HG03342 (cell line): Measurements from ENCODE around the gene THBS1.

Experiments
- ATAC-seq: cut with Tn5 transposase; IDR thresholded peaks from one replicate; pipeline ENCODE4 v1.9.1; 2021; ENCODE audit warnings: mild to moderate bottlenecking, moderate library complexity; ENCODE audit not compliant: unreplicated experiment

Gene THBS1

DNA sequence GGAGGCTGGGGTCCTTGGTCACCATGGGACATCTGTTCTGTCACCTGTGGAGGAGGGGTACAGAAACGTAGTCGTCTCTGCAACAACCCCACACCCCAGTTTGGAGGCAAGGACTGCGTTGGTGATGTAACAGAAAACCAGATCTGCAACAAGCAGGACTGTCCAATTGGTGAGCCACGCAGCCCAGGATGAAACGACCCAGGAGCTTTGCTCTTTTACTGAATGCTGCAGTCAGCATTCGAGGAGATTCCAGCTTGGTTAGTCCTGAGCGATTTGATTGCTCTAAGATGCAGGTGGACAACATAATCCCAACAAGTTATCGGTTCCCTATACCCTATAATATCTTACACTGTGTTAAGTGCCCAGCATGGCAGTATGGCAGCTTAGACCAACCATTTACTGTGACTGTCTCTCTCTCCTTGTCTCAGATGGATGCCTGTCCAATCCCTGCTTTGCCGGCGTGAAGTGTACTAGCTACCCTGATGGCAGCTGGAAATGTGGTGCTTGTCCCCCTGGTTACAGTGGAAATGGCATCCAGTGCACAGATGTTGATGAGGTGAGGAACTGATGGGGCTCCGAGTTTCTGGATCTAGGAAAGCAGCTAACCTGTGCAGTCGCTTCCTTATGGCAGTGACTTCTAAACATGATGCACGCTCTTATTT lies 7.8 kb downstream of the THBS1 start:
- ATAC-seq: no peak

DNA sequence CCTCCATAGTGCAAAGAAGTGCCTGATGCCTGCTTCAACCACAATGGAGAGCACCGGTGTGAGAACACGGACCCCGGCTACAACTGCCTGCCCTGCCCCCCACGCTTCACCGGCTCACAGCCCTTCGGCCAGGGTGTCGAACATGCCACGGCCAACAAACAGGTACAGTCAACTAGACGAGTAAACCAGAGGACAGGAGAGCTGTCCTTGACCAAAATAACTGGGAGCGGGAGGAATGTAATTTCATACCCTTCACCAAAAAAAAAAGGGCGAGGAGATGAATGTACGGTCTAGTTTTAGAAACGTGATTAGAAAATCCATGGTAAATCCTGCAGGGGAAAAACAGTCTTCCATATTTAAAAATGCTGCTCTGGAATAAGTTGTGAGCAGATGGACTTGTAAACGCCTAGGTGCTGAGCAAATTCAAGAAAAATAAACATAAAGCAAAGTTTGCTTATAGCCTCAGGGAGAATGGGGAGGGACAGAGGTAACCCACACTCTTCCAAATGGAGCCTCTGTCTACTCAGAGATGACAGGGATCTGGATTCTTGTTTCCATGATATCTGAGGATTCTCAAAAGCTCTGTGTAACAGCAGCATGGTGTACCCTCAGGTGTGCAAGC lies 8.4 kb downstream of the THBS1 start:
- no peak for ATAC-seq

DNA sequence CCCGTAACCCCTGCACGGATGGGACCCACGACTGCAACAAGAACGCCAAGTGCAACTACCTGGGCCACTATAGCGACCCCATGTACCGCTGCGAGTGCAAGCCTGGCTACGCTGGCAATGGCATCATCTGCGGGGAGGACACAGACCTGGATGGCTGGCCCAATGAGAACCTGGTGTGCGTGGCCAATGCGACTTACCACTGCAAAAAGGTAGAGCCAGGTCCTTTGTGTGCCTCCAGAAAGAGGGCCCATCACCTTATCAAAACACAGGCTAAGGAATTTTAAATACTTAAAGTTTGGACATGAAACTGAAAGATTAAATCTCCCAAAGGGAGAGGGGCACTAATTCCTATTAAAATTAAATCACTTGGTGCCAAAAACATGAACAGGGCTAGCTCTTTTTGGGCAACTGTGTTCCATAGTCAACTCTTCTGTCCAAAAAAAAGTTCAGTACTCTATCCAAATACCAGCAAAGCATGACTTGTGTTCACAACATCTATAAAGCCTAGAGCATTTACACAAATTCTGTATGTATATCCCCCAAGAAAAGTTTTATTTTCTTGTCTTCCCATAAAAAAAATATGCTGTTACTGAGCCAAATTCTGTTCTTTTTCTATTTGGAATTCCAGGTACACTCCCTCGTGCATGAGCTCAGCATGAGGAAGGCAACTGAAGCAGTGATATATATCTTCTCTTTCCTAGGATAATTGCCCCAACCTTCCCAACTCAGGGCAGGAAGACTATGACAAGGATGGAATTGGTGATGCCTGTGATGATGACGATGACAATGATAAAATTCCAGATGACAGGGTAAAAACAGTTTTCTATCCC lies 9.2 kb downstream of the THBS1 start:
- ATAC-seq: no peak

DNA sequence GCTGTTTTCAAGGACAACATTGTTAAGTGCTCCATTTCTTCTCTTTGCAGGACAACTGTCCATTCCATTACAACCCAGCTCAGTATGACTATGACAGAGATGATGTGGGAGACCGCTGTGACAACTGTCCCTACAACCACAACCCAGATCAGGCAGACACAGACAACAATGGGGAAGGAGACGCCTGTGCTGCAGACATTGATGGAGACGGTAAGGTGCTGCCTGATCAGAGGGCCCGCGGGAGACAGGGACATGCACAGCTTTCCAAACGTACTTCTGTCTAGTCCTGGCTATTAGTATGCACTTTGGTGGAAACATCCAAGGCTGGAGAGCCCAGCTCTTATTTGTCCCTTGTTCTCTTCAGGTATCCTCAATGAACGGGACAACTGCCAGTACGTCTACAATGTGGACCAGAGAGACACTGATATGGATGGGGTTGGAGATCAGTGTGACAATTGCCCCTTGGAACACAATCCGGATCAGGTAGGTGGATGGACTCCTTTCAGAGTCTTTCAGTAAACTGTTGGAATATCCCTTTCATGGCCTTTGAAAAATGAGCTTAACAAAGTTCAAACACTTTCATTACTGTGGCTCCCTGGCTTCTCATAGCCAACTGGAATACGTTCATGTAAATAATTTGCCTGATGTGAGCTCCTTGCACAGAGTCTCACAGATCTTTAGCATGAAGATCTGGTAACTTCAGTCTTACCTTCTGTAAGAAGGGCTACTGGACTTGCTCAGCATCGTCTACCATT lies 10.4 kb downstream of the THBS1 start:
- no peak for ATAC-seq

DNA sequence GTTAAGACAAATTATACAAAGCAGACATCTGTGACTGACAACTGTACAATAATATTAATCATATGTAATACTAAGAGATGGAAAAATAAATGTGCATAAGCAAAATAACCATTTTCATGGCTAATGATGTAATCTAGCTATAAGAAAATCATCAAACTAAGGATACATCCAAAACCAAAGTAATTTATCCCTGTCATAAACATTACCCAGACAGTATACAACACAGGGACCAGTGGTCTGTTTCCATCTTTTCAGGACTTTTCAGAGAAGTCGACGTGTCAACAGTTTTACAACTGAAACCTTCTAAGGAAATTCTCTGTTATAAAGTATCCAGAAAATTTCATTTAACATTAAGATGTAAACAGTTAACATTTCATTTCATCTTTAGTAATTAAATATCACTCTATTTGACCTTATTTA lies 11.0 kb downstream of the THBS1 start:
- ATAC-seq: no peak

DNA sequence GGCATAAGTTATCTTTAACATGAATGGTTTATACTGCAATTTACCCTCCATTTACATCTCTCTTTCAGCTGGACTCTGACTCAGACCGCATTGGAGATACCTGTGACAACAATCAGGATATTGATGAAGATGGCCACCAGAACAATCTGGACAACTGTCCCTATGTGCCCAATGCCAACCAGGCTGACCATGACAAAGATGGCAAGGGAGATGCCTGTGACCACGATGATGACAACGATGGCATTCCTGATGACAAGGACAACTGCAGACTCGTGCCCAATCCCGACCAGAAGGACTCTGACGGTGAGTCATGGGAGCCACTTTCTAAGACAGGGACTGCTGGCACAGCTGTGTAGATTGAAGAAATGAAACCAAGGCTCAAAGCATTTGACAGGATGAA lies 11.6 kb downstream of the THBS1 start:
- ATAC-seq: no peak

DNA sequence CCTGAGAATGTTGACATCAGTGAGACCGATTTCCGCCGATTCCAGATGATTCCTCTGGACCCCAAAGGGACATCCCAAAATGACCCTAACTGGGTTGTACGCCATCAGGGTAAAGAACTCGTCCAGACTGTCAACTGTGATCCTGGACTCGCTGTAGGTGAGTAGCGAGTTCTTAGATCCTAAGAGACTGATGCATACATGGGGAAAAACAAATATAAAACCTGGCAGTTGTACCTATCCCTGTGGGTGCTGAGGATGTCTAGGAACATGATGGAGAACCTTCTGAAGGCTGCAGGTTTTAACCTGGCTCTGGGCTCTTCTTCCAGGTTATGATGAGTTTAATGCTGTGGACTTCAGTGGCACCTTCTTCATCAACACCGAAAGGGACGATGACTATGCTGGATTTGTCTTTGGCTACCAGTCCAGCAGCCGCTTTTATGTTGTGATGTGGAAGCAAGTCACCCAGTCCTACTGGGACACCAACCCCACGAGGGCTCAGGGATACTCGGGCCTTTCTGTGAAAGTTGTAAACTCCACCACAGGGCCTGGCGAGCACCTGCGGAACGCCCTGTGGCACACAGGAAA lies 12.3 kb downstream of the THBS1 start:
- ATAC-seq: no peak

DNA sequence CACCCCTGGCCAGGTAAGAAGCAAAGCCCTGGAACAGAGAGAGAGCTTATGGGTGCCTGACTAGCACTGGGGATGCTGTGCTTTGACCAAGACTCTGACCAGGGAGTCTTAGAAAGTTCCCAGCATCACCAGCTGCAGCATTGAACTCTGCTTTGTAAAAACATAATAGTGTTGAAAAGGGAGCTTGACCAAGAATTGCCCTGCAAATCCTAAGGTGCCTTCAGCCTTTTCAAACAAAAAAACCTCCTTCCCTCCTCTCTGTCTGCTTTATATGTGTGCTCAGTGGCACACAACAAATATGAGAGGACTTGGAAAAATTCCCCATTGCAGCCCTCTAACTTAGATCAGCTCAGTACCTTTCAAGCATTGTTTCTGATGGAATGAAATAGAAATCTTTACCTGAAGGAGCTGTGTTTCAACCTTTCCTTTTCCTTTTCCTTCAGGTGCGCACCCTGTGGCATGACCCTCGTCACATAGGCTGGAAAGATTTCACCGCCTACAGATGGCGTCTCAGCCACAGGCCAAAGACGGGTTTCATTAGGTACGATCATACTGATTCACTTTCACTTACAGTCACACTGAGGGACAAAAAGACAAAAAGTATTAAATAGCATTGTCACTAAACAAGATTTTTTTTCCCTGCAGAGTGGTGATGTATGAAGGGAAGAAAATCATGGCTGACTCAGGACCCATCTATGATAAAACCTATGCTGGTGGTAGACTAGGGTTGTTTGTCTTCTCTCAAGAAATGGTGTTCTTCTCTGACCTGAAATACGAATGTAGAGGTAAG lies 13.0 kb downstream of the THBS1 start:
- ATAC-seq: no peak

DNA sequence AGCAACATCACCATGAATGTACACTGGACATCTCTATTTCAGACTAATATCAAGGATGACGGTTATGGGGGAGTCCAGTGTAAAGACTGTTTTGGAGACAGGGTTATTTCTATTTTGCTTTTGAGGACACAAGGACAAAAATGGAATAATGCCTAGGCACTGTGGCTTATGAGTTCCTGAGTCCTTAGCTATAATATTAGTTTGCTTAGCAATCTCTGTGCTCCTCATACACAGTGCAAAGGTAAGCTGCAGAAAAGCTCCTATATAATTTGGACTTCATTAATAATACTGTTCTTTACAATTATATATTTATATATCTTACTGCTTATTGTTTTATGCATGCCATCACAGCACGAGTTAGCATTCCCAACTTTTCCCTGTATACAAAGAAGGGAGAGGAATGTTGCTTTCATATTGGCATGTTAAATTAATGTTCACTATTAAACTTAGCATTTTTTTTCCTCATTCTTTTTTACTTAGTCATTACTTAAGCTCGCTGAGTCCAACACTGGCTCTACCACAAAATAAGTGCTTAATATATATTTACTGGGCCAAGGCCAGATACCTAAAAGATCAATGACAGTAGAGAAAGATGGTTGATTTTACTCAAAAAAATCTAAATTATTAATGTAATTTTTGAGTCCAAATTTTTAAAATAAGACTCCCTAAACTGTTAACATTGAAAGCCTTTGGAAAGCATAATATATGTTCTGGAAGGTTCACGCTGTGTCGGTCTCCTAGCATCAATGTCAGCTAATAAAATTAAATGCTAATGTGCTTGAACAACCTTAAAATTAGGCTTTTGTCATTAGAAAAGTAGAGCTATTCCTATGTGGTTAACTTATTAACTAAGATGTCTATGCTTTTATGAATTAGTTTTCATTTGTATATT lies 13.8 kb downstream of the THBS1 start:
- ATAC-seq: no peak

DNA sequence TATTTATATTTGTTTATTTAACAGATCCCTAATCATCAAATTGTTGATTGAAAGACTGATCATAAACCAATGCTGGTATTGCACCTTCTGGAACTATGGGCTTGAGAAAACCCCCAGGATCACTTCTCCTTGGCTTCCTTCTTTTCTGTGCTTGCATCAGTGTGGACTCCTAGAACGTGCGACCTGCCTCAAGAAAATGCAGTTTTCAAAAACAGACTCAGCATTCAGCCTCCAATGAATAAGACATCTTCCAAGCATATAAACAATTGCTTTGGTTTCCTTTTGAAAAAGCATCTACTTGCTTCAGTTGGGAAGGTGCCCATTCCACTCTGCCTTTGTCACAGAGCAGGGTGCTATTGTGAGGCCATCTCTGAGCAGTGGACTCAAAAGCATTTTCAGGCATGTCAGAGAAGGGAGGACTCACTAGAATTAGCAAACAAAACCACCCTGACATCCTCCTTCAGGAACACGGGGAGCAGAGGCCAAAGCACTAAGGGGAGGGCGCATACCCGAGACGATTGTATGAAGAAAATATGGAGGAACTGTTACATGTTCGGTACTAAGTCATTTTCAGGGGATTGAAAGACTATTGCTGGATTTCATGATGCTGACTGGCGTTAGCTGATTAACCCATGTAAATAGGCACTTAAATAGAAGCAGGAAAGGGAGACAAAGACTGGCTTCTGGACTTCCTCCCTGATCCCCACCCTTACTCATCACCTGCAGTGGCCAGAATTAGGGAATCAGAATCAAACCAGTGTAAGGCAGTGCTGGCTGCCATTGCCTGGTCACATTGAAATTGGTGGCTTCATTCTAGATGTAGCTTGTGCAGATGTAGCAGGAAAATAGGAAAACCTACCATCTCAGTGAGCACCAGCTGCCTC lies 14.7 kb downstream of the THBS1 start:
- ATAC-seq: no peak

DNA sequence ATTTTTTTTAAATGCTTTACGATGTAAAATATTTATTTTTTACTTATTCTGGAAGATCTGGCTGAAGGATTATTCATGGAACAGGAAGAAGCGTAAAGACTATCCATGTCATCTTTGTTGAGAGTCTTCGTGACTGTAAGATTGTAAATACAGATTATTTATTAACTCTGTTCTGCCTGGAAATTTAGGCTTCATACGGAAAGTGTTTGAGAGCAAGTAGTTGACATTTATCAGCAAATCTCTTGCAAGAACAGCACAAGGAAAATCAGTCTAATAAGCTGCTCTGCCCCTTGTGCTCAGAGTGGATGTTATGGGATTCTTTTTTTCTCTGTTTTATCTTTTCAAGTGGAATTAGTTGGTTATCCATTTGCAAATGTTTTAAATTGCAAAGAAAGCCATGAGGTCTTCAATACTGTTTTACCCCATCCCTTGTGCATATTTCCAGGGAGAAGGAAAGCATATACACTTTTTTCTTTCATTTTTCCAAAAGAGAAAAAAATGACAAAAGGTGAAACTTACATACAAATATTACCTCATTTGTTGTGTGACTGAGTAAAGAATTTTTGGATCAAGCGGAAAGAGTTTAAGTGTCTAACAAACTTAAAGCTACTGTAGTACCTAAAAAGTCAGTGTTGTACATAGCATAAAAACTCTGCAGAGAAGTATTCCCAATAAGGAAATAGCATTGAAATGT lies 15.6 kb downstream of the THBS1 start:
- ATAC-seq: no peak

DNA sequence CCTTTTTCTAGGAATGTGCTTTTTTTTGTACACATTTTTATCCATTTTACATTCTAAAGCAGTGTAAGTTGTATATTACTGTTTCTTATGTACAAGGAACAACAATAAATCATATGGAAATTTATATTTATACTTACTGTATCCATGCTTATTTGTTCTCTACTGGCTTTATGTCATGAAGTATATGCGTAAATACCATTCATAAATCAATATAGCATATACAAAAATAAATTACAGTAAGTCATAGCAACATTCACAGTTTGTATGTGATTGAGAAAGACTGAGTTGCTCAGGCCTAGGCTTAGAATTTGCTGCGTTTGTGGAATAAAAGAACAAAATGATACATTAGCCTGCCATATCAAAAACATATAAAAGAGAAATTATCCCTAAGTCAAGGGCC lies 16.5 kb downstream of the THBS1 start:
- no peak for ATAC-seq

DNA sequence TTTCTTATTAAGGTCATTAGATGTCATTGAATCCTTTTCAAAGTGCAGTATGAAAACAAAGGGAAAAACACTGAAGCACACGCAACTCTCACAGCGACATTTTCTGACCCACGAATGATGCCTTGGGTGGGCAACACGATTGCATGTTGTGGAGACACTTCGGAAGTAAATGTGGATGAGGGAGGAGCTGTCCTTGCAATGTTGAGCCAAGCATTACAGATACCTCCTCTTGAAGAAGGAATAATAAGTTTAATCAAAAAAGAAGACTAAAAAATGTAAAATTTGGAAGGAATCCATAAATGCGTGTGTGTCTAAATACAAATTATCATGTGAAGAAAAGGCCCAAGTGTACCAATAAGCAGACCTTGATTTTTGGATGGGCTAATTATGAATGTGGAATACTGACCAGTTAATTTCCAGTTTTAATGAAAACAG lies 16.9 kb downstream of the THBS1 start:
- no peak for ATAC-seq

DNA sequence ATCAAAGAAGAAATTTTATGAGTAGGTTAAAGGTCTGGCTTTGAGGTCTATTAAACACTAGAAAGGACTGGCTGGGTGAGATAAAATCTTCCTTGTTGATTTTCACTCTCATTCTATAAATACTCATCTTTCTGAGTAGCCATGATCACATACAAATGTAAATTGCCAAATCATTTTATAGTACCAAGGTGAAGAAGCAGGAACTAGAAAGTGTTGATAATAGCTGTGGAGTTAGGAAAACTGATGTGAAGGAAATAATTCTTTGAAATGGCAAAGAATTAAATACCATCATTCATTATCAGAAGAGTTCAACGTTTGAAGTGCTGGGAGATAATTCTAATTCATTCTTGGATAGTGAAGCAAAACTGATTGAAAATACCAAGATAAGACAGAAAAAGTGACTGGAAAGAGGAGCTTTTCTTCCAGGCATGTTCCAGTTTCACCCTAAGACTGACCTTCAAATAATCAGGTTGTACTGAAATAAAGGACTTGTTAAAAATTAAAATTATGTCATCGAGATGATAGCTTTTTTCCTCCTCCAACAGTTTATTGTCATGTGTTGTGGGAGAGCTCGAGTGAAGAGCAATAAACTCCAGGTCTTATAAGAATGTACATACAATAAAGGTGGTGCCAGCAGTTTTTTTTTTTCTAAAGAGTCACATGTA lies 17.4 kb downstream of the THBS1 start:
- no peak for ATAC-seq

DNA sequence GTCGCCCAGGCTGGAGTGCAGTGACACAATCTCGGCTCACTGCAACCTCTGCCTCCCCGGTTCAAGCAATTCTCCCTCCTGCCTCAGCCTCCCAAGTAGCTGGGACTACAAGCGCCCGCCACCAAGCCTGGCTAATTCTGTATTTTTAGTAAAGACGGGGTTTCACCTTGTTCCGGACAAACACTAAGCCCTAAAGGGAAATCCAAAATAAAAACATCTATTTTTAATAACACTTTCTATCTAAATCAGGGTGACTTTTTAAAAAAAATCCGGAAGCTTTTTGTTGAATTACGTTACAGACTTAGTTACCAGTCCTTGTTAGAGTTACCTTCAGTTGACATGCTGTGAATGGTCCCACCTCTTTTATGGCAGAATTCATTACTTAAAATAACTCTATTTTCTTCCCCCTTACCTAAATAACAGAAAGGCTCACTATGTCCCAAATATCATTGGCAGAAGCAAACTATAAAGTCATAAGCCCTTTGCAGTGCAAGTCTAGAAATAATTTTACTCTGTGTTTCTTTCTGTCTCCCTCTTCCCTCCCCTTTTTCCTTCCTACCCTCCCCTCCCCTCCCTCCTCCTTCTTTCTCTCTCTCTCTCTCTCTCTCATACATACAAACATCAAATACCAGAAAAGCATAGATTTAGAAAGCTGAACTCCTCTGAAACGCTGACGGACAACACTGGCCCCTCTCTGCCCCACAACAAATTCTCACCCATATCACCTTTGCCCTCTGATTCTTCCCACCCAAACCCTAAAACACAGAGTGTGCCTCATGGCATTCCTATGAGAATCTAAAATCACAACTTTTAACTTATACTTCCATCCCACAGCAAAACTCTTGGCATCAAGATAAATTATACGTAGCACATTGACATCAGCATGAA lies 18.3 kb downstream of the THBS1 start:
- ATAC-seq: no peak

DNA sequence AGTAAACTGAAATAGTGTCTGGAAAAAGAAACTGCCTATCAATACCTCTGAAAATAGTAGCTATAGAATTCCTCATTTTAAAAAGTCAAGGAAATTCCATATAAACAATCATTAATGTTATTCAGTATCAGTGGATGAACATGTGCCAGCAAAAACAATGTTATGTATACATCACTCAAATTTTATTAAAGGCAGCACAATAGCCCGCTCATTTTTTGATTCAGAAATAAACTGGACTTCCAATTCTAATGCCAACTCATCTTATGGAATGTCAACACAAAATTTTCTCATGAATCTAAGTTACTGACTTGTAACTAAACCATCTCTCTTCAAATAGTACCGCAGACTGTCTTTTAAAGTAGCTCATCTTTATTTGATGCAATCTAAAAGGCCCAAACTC lies 19.0 kb downstream of the THBS1 start:
- no peak for ATAC-seq
